MM.1S (cell line): ENCODE data around the gene IVNS1ABP.

Experiments used
- CTCF ChIP-seq: fragments of 300-600 bp; sonication (generic); IDR thresholded peaks from 2 replicates; pipeline ENCODE4 v1.5.1; 2016; ENCODE audit warnings: antibody characterized with exemption, low read length, mixed read lengths
- EZH2 ChIP-seq: fragments of 300-600 bp; sonication (generic); optimal IDR thresholded peaks from 2 replicates; pipeline ENCODE3; 2017; ENCODE audit warnings: low read depth, mild to moderate bottlenecking, antibody characterized with exemption, low read length, mixed read lengths
- EZH2phosphoT487 ChIP-seq: fragments of 300-600 bp; sonication (generic); IDR thresholded peaks from 2 replicates; pipeline ENCODE4 v1.6.1; 2018; ENCODE audit warnings: antibody characterized with exemption, low read length

DNA sequence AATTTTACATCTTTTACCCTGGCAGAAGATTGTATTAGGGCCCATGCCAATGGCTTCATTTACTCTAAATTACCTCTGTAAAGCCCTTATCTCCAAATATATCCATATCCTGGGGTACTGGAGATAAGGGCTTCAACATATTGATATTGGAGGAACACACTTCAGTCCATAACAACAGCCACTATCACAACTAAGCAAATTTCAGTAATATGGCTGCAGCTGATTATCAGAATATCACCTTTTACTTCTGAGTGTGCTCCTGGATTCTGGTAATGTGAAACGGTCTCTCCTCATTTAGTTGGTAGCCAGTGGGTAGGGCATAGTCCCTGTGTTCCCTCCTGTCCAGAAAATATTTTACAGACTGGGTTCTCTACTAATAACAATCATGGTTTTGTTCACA lies 53.3 kb downstream of the IVNS1ABP start:
- TF ChIP-seq CTCF: no peak
- no peak for TF ChIP-seq EZH2
- no peak for TF ChIP-seq EZH2phosphoT487
